ENCODE results near the gene GPR55. TPM values are rescaled to one million over a fixed set of nuclear protein-coding genes. Genes with fewer than 3 reads are reported as not detected.
"Not testable (repeated sequence)": the region's sequence is repeated elsewhere in the genome, so short reads cannot be mapped to it uniquely, and the experiment has no call there.

GPR55 gene, protein sequence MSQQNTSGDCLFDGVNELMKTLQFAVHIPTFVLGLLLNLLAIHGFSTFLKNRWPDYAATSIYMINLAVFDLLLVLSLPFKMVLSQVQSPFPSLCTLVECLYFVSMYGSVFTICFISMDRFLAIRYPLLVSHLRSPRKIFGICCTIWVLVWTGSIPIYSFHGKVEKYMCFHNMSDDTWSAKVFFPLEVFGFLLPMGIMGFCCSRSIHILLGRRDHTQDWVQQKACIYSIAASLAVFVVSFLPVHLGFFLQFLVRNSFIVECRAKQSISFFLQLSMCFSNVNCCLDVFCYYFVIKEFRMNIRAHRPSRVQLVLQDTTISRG
- total RNA-seq = not detected

- no peak for FAIRE-seq
- DNase-seq (ENCODE audit: low spot score in 2 of 2) = peak in 1 of 2 donors; percentile 34
Measured at GRCh38 chr2:230924470-230925341, at the start of gene GPR55. TSS of gene GPR55 (minus strand) at chr2:230925242. CDS start at chr2:230910962, 14,280 bp downstream.

- FAIRE-seq = no peak
- DNase-seq (ENCODE audit: low spot score in 2 of 2) = no peak
Measured at GRCh38 chr2:230974096-230974913, 49.3 kb upstream of the GPR55 start.

DNA sequence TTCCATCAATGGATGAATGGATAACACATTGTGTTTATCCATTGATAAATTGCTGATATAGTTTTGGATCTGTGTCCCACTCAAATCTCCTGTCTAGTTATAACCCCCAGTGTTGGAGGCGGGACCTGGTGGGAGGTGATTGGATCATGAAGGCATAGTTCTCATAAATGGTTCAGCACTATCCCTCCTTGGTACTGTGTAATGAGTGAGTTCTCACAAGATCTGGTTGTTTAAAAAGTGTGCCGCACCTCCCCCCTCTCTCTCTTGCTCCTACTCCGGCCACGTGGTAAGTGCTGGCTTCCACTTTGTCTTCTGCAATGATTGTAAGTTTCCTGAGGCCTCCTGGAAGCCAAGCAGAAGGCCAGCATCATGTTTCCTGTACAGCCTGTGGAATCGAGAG lies 47.0 kb upstream of the GPR55 start:
- FAIRE-seq (no peak), DNase-seq (ENCODE audit: low spot score in 2 of 2) (no peak)

DNA sequence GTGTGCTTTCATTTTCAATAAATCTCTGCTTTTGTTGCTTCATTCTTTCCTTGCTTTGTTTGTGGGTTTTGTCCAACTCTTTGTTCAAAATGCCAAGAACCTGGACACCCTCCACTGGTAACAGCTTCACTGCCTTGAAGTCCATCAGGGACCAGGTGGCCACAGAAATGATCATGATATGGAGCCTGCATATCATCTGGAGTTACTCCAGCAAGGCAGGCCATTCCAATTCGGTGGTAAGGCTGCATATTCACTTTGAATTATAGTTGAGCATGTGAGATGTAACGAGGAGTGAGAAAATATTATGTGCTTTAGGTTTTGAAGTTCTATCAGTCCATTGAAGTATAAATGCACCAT lies 44.6 kb upstream of the GPR55 start:
- no peak for DNase-seq (ENCODE audit: low spot score in 2 of 2)
- FAIRE-seq = no peak

DNA sequence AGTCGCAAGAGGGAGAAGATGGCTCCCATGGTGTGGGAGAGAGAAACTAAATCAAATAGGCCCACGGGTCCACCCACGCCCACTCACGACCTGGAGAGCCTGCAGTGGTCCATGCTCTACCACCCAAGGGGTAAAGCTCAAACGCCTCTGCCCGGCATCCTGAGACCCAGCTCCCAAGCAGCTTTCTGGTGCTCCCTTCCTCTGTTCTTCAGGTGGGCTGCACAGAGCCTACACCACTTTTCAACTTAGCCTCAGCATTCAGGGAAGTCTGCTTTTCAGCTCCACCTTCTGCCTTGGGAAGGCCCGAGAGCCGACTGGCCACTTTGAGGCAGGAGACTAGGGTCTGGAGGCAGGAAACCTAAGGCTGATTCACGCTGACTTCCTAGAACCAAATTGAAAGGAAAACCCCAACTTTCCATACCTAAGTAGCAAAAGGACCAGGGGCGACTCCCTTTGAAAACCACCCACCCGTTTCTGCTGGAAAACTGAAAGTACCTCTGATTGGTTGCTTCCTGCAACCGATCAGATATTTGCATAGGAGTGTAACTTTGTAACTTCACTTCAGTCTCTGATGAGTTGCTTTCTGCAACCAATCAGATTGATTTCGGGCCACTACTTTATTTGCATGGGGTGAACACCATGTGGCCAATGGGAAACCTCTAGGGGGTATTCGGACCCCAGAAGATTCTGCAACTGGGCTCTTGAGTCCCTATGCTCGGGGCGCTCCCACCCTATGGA lies 44.0 kb upstream of the GPR55 start:
- FAIRE-seq (no peak), DNase-seq (ENCODE audit: low spot score in 2 of 2) (no peak)

DNA sequence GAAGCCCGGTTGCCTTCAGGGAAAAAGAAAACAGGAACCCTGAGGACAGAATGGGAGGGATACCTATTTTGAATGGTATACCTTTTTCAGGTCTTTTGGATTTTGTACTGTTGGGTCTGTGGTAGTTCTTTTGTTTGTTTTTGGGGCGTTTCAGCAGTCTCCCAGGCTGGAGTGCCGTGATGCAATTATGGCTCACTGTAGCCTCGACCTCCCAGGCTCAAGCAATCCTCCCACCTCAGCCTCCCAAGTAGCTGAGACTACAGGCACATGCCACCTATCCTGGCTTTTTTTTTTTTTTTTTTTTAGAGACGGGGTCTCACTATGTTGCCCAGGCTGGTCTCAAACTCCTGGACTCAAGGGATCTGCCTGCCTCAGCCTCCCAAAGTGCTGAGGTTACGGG lies 43.3 kb upstream of the GPR55 start:
- DNase-seq (ENCODE audit: low spot score in 2 of 2); FAIRE-seq: not testable (repeated sequence)

- DNase-seq (ENCODE audit: low spot score in 2 of 2) (no peak), FAIRE-seq (no peak)
Measured at GRCh38 chr2:230967113-230967512, 42.1 kb upstream of the GPR55 start.

- DNase-seq (ENCODE audit: low spot score in 2 of 2) = no peak
- FAIRE-seq = no peak
Measured at GRCh38 chr2:230964136-230964730, 39.2 kb upstream of the GPR55 start.

- FAIRE-seq (no peak), DNase-seq (ENCODE audit: low spot score in 2 of 2) (no peak)
Measured at GRCh38 chr2:230961091-230961491, 36.0 kb upstream of the GPR55 start.

DNA sequence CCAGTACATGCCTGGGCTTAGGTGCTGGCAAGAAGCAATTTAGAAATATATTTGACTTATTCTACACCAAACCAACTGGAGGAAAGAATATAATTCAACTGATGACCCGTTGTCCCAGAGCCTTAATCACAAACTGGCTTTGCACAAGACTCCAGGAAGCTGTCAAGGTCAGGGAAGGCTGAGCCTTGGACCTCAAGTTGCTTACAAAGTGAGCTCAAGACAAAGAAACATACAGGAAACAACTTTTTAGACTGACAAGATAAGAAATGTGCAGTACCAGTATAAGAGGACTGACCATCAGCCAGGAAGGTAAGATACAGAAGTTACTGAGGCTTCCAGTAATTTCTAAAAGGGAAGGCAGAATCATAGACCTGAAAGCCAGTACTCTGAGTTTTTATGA lies 35.0 kb upstream of the GPR55 start:
- DNase-seq (ENCODE audit: low spot score in 2 of 2) (no peak), FAIRE-seq (no peak)

DNA sequence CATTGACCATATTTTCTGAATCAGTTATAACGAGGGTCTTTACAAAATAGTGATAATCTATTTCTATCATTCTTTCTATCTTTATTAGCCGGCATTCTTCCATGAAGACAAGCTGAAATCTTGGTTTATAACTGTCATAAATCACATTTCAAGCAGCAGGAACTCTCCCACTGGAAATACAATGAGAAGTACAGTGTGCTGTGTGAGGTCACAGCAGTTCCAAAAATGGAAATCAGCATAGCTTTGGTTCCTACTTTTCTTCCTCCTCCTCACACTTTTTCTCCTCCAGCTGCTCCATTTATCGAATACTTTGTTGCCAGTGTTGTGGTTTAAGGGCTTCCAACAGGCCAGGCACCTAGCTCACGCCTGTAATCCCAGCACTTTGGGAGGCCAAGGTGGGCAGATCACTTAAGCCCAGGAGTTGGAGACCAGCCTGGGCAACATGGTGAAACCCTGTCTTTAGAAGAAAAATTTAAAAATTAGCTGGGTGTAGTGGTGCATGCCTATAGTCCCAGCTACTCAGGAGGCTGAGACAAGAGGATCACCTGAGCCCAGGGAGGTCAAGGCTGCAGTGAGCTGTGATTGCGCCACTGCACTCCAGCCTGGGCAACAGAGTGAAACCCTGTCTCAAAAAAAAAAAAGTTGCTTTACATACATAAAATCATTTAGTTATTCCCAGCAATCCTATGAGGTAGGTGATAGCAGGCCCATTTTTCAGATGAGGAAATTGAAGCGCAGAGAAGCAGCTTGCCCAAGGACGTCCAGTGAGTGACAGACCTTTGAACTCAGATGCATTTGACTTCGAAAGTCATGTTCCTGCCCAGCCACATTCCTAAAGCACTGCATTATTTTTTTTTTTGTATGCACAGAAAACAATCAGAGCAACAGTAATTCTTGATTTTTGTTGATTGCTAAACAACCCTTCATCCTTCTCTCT lies 34.0 kb upstream of the GPR55 start:
- DNase-seq (ENCODE audit: low spot score in 2 of 2) (no peak), FAIRE-seq (no peak)

DNA sequence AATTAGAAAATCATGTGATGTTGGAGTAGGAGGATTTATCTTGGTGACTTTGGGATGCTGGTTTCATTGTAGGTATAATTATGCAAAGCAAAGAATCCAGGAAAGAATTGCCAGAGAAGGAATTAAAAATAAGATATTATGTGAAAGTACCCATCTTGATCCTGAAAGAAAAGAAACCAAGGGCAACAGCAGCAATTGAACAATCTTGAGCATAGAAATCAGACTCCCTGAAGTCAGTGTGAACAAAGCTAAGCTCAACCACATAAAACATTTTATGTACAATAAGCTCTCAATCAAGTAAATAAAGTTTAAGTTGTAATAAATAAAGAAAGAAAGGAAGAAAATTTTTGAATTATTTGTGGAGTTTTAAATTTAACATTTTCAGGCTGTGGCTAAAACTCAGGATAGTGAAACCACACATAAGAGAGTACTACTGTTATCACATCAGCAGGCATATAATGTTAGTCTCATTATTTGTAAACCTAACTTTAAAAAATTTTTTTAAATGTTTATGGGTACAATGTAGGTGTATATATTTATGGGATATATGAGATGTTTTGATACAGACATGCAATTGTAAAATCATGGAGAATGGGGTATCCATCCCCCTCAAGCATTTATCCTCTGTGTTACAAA lies 32.8 kb upstream of the GPR55 start:
- peak; percentile 67 for FAIRE-seq
- DNase-seq (ENCODE audit: low spot score in 2 of 2) = no peak

DNA sequence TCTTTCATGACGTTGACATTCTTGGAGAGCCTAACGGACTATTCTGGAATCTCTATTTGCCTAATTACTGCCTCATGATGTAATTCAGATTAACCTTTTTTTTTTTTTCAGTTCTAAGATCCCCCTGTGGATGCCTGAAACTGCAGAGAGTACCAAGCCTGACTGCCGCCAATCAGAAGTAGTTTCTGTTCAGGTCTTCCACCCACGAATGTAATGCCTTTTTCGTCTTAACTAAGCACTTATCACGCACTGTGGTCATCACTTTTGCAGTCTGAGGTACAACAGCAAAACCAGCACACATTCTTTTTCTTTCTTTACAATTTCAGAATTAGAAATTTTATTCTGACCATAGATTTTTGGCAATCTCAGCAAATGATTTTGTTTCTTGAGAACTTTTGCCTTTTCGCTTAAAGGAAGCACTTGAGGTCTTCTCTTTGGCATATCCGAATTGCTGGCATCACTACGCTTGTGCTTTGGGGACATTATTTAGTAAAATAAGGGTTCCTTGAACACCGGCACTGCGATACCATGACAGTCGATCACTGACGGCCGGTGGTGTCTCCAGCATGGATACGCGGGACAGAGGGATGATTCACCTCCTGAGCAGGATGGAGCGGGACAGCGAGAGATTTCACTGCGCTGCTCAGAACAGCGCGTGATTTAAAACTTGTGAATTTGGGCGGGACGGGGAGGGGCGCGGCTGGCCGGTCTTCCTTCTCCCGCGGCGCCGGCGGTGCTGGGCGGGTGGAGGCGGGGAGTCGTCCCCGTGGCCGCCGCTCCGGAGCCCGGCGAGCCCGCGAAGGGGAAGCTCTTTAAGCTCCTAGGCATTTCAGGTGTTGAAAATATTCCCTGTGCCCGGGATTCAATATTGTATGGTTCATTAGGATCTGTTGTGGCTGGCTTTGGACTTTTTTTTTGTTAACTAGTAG lies 32.0 kb upstream of the GPR55 start:
- FAIRE-seq = no peak
- DNase-seq (ENCODE audit: low spot score in 2 of 2) = peak; percentile 32 to 58

GRCh38 chr2:230955163-230955737 lies 30.2 kb upstream of the GPR55 start:
- DNase-seq (ENCODE audit: low spot score in 2 of 2) (no peak), FAIRE-seq (no peak)

DNA sequence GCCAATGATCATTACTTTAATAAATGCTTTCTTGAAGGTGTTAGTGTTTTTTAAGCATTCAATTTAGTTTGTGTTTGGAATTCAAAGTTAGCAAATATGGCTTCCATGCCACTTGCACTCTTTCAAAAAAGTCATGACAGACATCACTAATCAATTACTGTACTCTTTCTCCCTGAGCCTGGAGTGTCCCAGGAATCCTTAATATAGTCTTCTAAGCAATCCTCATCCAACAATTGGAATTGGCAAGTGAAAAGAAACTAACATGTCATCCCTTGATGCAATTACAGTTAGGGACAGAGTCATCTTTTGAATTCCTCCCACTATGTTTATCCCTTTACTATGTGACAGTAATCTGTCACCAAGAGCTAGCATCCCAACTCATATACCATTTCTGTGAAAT lies 29.7 kb upstream of the GPR55 start:
- FAIRE-seq = no peak

GRCh38 chr2:230953845-230954244 lies 28.8 kb upstream of the GPR55 start:
- no peak for DNase-seq (ENCODE audit: low spot score in 2 of 2)
- no peak for FAIRE-seq

More for the DNA sequence above, 29.7 kb upstream of the GPR55 start:
- DNase-seq (ENCODE audit: low spot score in 2 of 2) = no peak

All from frontal cortex (tissue), 4 donors.